NOMO-1 (cell line): ENCODE measurements around the gene PIK3AP1.
"Not testable (repeated sequence)": the region's sequence is repeated elsewhere in the genome, so short reads cannot be mapped to it uniquely, and the experiment has no call there.

ENCODE experiments used
- DNase-seq, 2 experiments: peaks; one replicate each; lab custom pipeline; 2025; ENCODE audit not compliant: unreplicated experiment in 2 of 2; lab: John Stamatoyannopoulos, UW

Gene PIK3AP1

GRCh38 chr10:96699613-96700012 lies 20.7 kb downstream of the PIK3AP1 start:
- no peak for DNase-seq

- not testable (repeated sequence) for DNase-seq
Measured at GRCh38 chr10:96698305-96698704, 22.0 kb downstream of the PIK3AP1 start.

GRCh38 chr10:96697438-96697837 lies 22.9 kb downstream of the PIK3AP1 start:
- no peak for DNase-seq

DNA sequence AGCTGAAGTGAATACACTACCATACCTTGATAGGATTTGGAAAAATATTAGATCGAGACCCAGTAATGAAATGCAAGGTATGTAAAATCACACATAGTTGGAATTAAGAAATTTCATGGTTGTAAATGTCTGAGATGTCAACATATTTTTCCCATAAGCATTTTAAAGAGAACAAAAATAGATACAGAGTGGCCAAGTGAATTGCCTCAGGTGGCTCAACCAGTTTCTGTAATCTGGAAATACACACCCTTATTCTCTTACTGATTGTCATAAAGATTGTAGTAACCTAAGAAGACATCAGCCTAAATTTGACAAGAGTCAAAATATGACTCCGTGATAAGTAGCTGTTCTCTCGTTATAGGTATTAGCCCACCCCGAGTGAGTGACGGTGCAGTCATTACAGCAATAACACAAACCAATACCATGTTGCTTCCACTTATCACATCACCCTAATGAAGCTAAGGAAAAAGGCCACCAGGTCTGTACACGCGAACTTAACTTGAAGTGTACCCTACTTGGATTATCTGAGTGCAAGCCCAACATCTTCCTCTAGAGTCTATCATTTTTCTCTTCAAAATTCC lies 23.4 kb downstream of the PIK3AP1 start:
- no peak for DNase-seq

GRCh38 chr10:96695975-96696634 lies 24.2 kb downstream of the PIK3AP1 start:
- no peak for DNase-seq

- DNase-seq: no peak
Measured at GRCh38 chr10:96695366-96695765, 24.9 kb downstream of the PIK3AP1 start.

GRCh38 chr10:96693431-96693830 lies 26.9 kb downstream of the PIK3AP1 start:
- DNase-seq: no peak

GRCh38 chr10:96692427-96692826 lies 27.9 kb downstream of the PIK3AP1 start:
- DNase-seq: no peak

DNA sequence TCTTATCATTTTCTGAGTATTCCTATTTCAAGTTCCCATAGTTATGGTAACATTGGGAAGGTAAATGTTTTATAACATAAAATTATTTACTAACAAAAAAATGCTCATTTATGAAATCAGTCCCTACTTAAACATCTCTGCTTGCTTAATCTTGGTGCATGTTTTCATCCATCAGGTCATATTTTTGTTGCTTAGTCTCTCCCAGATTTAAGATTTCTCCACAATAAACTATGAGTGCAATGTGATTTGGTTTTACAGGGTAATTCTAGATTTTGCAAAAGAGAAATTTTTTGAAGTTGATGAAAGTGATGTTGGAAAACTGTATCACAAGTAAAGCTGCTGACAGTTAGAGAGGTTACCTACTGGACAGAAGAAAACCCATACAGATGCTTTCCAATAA lies 28.6 kb downstream of the PIK3AP1 start:
- no peak for DNase-seq

DNA sequence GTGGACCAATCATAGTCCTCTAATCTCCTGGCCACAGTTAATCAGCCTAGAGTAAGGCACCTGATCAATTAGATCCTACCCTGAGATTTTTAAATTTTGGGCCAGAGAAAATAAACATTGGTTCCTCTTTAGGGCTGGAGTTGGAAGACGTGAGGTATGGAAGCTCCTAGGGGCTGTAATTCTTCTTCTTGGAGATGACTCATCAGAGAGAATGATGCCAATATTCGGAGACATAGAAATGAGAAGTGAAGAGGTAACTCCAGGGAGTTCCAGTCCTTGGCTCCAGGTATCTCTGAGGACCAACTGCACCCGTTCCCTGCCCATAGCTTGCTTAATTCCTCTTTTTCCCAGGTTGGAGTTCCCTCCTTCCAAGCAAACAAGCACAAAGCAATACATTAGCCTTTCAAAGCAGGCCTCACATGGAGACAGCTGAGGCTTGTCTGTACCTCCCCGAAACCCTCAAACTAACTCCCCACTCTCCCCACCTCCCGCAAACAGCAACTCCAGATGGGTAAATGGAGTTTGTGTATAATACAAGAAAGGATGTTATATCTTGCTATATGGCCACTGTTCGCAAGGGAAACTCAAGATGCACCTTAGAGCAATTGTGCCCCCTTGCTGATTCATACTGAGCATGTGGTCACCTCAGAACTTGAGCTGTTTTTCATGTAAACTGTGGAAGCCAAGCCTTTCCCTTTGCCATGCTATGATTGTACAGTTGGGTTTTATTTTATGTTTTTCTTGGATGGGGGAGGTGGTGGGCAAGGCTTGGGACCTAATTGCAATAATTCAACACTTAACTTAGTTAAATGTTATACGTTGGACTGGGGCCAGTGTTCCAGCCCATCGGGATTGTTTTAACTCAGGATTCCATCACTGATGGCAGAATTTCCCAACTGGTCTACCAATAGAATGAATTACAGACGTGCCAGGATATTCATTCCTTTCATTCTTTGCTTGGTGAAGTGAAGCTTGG lies 29.3 kb downstream of the PIK3AP1 start:
- DNase-seq: peak in 1 of 2 experiments; percentile 30

DNA sequence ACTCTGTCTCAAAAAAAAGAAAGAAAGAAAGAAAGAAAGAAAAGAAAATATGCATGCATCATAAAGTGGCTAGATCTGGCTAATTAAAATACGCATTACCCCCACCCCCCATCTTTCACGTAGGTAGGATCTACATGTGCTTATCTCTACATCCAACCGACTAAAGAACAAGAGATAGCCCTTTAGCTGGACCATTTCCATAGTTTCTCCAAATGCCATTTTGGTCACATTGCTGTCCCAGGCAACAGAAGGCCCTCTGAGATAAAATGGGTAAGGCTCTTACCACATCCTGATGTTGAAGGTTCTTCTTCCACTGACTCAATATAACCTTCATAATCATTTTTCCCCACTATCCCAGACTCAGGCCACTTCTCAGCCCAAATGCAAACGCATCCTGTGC lies 31.5 kb downstream of the PIK3AP1 start:
- DNase-seq: no peak

DNA sequence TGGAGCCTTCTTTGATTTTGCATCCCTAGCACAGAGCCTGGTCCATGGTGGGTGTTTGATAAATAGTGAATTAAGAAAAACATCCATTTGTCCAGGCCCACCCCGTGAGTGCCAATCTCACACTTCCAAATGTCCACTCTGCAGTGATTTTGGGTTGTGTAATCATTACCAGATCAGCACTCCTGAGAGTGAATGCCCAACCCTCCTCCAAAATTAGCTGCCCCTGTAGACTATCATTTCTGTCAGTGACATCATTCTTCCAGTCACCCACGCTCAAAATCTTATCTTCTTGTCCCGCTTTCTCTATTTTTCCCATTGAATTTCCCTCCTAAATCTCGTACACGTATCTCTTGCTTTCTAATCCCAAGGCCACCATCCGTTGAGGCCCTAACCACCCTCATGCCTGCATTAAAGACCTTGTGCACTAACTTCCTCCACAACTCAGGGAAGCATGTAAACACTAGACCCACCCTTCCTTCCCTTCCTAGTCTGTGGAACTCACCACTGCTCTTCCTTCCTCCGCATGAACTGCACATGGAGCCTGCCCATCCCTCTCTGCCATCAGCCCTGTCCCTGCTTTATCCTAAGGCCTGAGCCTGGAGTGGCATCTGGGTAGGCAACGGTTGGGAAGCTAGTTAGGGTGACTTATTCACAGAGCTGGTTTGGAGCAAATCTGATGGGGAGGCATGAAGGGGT lies 32.8 kb downstream of the PIK3AP1 start:
- DNase-seq: no peak

GRCh38 chr10:96686514-96686913 lies 33.8 kb downstream of the PIK3AP1 start:
- DNase-seq: no peak

DNA sequence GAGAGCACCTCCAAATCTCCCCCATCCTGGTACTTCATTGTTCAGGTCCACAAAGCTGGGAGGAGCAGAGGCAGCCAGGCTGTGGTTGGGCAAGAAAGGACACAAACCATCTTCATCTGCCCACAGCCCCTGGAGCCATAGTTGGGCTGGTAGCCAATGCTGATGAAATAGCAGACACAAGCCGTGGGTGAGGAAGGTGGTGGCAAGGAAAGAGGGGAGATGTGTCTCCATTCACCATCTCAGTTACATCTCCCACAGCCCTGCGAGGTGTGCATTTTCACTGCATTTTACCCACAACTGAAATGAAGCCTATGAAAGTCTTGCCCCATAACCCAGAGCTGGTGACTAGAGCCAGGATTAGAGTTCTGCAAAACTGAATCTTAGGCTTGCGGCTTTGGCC lies 35.0 kb downstream of the PIK3AP1 start:
- no peak for DNase-seq

GRCh38 chr10:96684826-96685225 lies 35.5 kb downstream of the PIK3AP1 start:
- no peak for DNase-seq

DNA sequence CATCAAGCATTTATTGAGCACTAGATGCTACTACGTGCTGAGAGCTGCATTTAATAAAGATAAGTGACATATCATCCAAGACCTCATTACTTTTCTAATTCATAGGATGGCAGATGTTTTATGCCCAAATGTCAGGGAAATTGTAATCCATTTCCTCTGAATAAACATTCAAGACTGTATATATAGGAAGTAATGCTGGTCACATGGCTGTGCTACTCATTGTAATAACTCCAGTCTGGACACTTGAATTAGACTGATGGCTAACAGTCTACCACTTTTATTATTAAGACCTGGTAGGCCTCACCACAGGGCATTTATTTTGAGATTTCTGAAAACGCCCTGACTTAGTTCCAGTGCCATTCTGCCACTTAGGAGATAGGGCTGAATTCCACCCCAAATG lies 36.6 kb downstream of the PIK3AP1 start:
- DNase-seq: no peak

DNA sequence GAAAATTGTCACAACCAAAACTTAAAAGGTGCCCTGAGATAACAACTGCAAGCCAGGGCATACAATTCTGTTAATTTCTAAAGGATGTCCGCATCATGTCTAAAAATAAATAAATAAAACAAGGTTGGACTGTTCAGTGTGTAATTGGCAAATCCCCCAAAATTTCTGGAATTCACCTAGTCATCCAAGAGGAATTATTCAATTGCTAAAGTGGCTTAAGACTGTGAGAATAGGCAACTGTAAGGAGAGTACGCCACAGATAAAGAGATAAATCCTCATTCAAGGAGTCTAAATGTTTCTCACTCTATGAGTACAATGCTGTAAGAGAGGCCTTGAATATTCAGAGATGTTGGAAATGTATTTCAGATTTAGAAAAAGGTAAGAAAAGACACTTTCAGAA lies 37.2 kb downstream of the PIK3AP1 start:
- DNase-seq: no peak

DNA sequence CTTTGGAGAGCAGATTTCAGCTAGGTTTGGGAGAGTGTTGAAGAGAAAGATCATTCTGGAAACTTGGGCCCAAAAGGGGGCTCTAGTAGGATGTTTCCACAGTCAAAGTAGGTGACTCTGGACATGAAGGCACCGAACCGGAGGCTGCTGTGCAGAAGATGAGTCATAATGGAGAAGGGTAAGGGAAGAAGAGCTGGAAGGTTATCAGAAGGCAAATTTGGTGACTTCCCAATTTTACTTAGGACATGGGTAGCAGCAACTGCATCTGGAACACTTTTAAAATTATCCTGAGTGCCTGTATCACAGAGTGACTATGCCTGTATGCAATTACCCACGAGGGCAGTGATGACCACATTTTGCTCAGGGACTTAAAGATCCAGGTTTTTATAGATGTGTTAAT lies 38.8 kb downstream of the PIK3AP1 start:
- DNase-seq: no peak

DNA sequence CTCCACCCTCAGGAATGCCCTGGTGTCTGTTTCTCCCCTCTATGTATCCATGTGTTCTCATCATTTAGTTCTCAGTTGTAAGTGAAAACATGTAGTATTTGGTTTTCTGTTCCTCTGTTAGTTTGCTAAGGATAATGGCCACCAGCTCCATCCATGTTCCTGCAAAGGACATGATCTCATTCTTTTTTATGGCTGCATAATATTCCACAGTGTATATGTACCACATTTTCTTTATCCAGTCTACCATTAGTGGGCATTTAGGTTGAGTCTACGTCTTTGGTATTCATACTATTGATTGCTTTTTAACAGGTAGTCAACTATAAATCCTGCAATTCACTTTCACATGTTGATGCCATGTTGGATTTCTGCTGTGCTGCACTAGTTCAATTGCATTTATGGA lies 39.9 kb downstream of the PIK3AP1 start:
- DNase-seq: not testable (repeated sequence)

GRCh38 chr10:96678725-96679124 lies 41.6 kb downstream of the PIK3AP1 start:
- DNase-seq: no peak
